ENCODE results near the gene KREMEN1. TPM values are rescaled to one million over a fixed set of nuclear protein-coding genes. Genes with fewer than 3 reads are reported as not detected.

KREMEN1 gene
- polyA plus RNA-seq, 1 donor = 26.3 TPM

GRCh38 chr22:29090039-29090438 is 17.2 kb downstream of the KREMEN1 start:
- 92% methylated on average over 2 of the region's 3 CpGs for WGBS (ENCODE audit: insufficient coverage, low lambda C conversion rate)
- Histone ChIP-seq H3K4me3 (ENCODE audit: low read length) (no peak overlapping the region), H3K4me1 (ENCODE audit: control insufficient read depth, insufficient read depth, low read length) (peaks cover 3% of the 10 kb centered on the region), H3K27ac (ENCODE audit: low read length) (no peak overlapping the region), H3K36me3 (ENCODE audit: control insufficient read depth, insufficient read depth, low read length) (peaks cover 4% of the 10 kb centered on the region), H3K9me3 (ENCODE audit: control insufficient read depth, low read depth, low read length) (no peaks in the 10 kb centered on the region), H3K27me3 (ENCODE audit: control insufficient read depth, insufficient read depth, low read length) (no peaks in the 10 kb centered on the region)
- no peak for DNase-seq

GRCh38 chr22:29092243-29092642 is 19.4 kb downstream of the KREMEN1 start:
- Histone ChIP-seq H3K27ac (ENCODE audit: low read length) (no peak overlapping the region), H3K4me1 (ENCODE audit: control insufficient read depth, insufficient read depth, low read length) (peaks cover 5% of the 10 kb centered on the region), H3K27me3 (ENCODE audit: control insufficient read depth, insufficient read depth, low read length) (no peaks in the 10 kb centered on the region), H3K36me3 (ENCODE audit: control insufficient read depth, insufficient read depth, low read length) (peaks cover 9% of the 10 kb centered on the region), H3K9me3 (ENCODE audit: control insufficient read depth, low read depth, low read length) (no peaks in the 10 kb centered on the region), H3K4me3 (ENCODE audit: low read length) (no peak overlapping the region)
- DNase-seq = no peak
- WGBS (ENCODE audit: insufficient coverage, low lambda C conversion rate) = no CpG with 5 or more reads among the region's 4 CpGs

- WGBS (ENCODE audit: insufficient coverage, low lambda C conversion rate) = no CpG with 5 or more reads among the region's 1 CpG
- H3K4me1 ChIP-seq (ENCODE audit: control insufficient read depth, insufficient read depth, low read length) = peaks cover 5% of the 10 kb centered on the region
- H3K27ac ChIP-seq (ENCODE audit: low read length) = no peak overlapping the region
Observed at GRCh38 chr22:29093030-29093429, 20.2 kb downstream of the KREMEN1 start.

GRCh38 chr22:29093501-29094300 is 20.9 kb downstream of the KREMEN1 start:
- Histone ChIP-seq H3K27me3 (ENCODE audit: control insufficient read depth, insufficient read depth, low read length) (no peaks in the 10 kb centered on the region), H3K9me3 (ENCODE audit: control insufficient read depth, low read depth, low read length) (no peaks in the 10 kb centered on the region), H3K4me1 (ENCODE audit: control insufficient read depth, insufficient read depth, low read length) (peaks cover 5% of the 10 kb centered on the region), H3K27ac (ENCODE audit: low read length) (peak overlapping the region; percentile 21), H3K36me3 (ENCODE audit: control insufficient read depth, insufficient read depth, low read length) (peaks cover 10% of the 10 kb centered on the region), H3K4me3 (ENCODE audit: low read length) (no peak overlapping the region)
- no peak for DNase-seq
- WGBS (ENCODE audit: insufficient coverage, low lambda C conversion rate) = no CpG with 5 or more reads among the region's 4 CpGs

More at GRCh38 chr22:29093030-29093429, 20.2 kb downstream of the KREMEN1 start:
- no peak for DNase-seq
- Histone ChIP-seq H3K27me3 (ENCODE audit: control insufficient read depth, insufficient read depth, low read length) (no peaks in the 10 kb centered on the region), H3K9me3 (ENCODE audit: control insufficient read depth, low read depth, low read length) (no peaks in the 10 kb centered on the region), H3K4me3 (ENCODE audit: low read length) (no peak overlapping the region), H3K36me3 (ENCODE audit: control insufficient read depth, insufficient read depth, low read length) (peaks cover 9% of the 10 kb centered on the region)

GRCh38 chr22:29095459-29095858 is 22.6 kb downstream of the KREMEN1 start:
- Histone ChIP-seq H3K36me3 (ENCODE audit: control insufficient read depth, insufficient read depth, low read length) (peaks cover 17% of the 10 kb centered on the region), H3K9me3 (ENCODE audit: control insufficient read depth, low read depth, low read length) (no peaks in the 10 kb centered on the region), H3K4me1 (ENCODE audit: control insufficient read depth, insufficient read depth, low read length) (peaks cover 5% of the 10 kb centered on the region), H3K27me3 (ENCODE audit: control insufficient read depth, insufficient read depth, low read length) (no peaks in the 10 kb centered on the region), H3K27ac (ENCODE audit: low read length) (no peak overlapping the region), H3K4me3 (ENCODE audit: low read length) (no peak overlapping the region)
- DNase-seq = no peak
- no CpG with 5 or more reads among the region's 2 CpGs for WGBS (ENCODE audit: insufficient coverage, low lambda C conversion rate)

GRCh38 chr22:29096736-29097669 is 24.2 kb downstream of the KREMEN1 start:
- H3K36me3 ChIP-seq (ENCODE audit: control insufficient read depth, insufficient read depth, low read length) = peaks cover 17% of the 10 kb centered on the region
- H3K9me3 ChIP-seq (ENCODE audit: control insufficient read depth, low read depth, low read length) = no peaks in the 10 kb centered on the region
- peaks cover 5% of the 10 kb centered on the region for H3K4me1 ChIP-seq (ENCODE audit: control insufficient read depth, insufficient read depth, low read length)
- whole genome bisulfite sequencing (ENCODE audit: insufficient coverage, low lambda C conversion rate) = 40% methylated on average over 5 of the region's 13 CpGs
- DNase-seq = peak in 1 of 2 donors; percentile 77
- no peaks in the 10 kb centered on the region for H3K27me3 ChIP-seq (ENCODE audit: control insufficient read depth, insufficient read depth, low read length)
- peak overlapping the region; percentile 6 for H3K27ac ChIP-seq (ENCODE audit: low read length)
- H3K4me3 ChIP-seq (ENCODE audit: low read length) = no peak overlapping the region

- H3K27me3 ChIP-seq (ENCODE audit: control insufficient read depth, insufficient read depth, low read length) = no peaks in the 10 kb centered on the region
- H3K27ac ChIP-seq (ENCODE audit: low read length) = no peak overlapping the region
- H3K4me1 ChIP-seq (ENCODE audit: control insufficient read depth, insufficient read depth, low read length) = peaks cover 5% of the 10 kb centered on the region
- H3K4me3 ChIP-seq (ENCODE audit: low read length) = no peak overlapping the region
- DNase-seq = no peak
- peaks cover 22% of the 10 kb centered on the region for H3K36me3 ChIP-seq (ENCODE audit: control insufficient read depth, insufficient read depth, low read length)
- no CpG with 5 or more reads among the region's 2 CpGs for WGBS (ENCODE audit: insufficient coverage, low lambda C conversion rate)
- no peaks in the 10 kb centered on the region for H3K9me3 ChIP-seq (ENCODE audit: control insufficient read depth, low read depth, low read length)
Observed at GRCh38 chr22:29098296-29098695, 25.5 kb downstream of the KREMEN1 start.

- DNase-seq = no peak
- WGBS (ENCODE audit: insufficient coverage, low lambda C conversion rate) = 100% methylated on average over 2 of the region's 2 CpGs
- Histone ChIP-seq H3K4me3 (ENCODE audit: low read length) (no peak overlapping the region), H3K9me3 (ENCODE audit: control insufficient read depth, low read depth, low read length) (no peaks in the 10 kb centered on the region), H3K4me1 (ENCODE audit: control insufficient read depth, insufficient read depth, low read length) (no peaks in the 10 kb centered on the region), H3K27me3 (ENCODE audit: control insufficient read depth, insufficient read depth, low read length) (no peaks in the 10 kb centered on the region), H3K36me3 (ENCODE audit: control insufficient read depth, insufficient read depth, low read length) (peaks cover 18% of the 10 kb centered on the region), H3K27ac (ENCODE audit: low read length) (no peak overlapping the region)
Observed at GRCh38 chr22:29102300-29102699, 29.5 kb downstream of the KREMEN1 start.

GRCh38 chr22:29103121-29103520 is 30.3 kb downstream of the KREMEN1 start:
- Histone ChIP-seq H3K27ac (ENCODE audit: low read length) (no peak overlapping the region), H3K4me3 (ENCODE audit: low read length) (no peak overlapping the region), H3K27me3 (ENCODE audit: control insufficient read depth, insufficient read depth, low read length) (no peaks in the 10 kb centered on the region), H3K4me1 (ENCODE audit: control insufficient read depth, insufficient read depth, low read length) (no peaks in the 10 kb centered on the region), H3K36me3 (ENCODE audit: control insufficient read depth, insufficient read depth, low read length) (peaks cover 18% of the 10 kb centered on the region), H3K9me3 (ENCODE audit: control insufficient read depth, low read depth, low read length) (no peaks in the 10 kb centered on the region)
- no peak for DNase-seq
- WGBS (ENCODE audit: insufficient coverage, low lambda C conversion rate) = no CpG with 5 or more reads among the region's 1 CpG

GRCh38 chr22:29105468-29105867 is 32.6 kb downstream of the KREMEN1 start:
- Histone ChIP-seq H3K27ac (ENCODE audit: low read length) (no peak overlapping the region), H3K36me3 (ENCODE audit: control insufficient read depth, insufficient read depth, low read length) (peaks cover 9% of the 10 kb centered on the region), H3K4me1 (ENCODE audit: control insufficient read depth, insufficient read depth, low read length) (peaks cover 12% of the 10 kb centered on the region), H3K9me3 (ENCODE audit: control insufficient read depth, low read depth, low read length) (no peaks in the 10 kb centered on the region), H3K27me3 (ENCODE audit: control insufficient read depth, insufficient read depth, low read length) (no peaks in the 10 kb centered on the region), H3K4me3 (ENCODE audit: low read length) (no peak overlapping the region)
- WGBS (ENCODE audit: insufficient coverage, low lambda C conversion rate) = 80% methylated on average over 1 of the region's 2 CpGs
- DNase-seq = no peak
